ENCODE measurements around the gene HCRTR2.
"Not testable (repeated sequence)": the region's sequence is repeated elsewhere in the genome, so short reads cannot be mapped to it uniquely, and the experiment has no call there.

The HCRTR2 gene

GRCh38 chr6:55220961-55221360, 46.6 kb downstream of the HCRTR2 start:
- DNase-seq (ENCODE audit: low read depth): no peak

DNA sequence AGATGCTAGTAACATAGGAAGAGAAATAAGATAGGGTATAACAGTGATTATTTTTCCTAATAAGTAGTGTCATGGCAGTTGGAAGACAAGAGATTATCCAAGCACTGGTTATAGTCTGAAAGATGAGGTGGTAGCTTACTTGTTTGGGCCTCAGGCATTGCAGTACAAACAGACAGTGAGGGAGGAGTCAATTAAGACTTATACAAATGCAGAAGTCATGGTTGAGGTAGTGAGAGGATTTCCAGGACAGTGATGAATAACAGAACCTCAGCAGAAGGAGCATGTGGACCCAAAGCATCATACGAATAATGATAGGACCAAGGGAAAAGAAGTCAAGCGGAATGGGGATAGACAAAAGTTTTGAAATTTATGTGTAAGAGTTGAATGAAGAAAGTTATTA, 53.5 kb downstream of the HCRTR2 start:
- DNase-seq (ENCODE audit: low read depth): no peak

DNA sequence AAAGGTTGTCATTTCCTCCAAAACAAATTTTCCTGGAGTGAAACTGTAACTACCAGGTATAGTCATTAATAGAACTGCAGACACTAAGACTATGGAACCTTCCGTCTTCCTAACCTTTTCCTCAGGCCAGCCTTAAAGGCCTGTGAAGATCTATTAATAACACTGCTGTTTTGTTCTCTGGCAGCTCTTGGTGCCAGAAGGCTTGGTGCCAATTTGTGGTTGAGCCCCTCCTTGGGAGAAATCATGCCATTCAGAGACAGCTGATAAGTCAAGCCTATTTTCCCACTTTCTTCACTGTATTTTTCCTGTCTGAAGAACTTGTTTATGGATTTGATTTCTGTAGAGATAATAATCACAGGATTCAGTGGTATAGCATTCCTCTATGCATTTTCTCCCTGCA, 64.8 kb downstream of the HCRTR2 start:
- no peak for DNase-seq (ENCODE audit: low read depth)

DNA sequence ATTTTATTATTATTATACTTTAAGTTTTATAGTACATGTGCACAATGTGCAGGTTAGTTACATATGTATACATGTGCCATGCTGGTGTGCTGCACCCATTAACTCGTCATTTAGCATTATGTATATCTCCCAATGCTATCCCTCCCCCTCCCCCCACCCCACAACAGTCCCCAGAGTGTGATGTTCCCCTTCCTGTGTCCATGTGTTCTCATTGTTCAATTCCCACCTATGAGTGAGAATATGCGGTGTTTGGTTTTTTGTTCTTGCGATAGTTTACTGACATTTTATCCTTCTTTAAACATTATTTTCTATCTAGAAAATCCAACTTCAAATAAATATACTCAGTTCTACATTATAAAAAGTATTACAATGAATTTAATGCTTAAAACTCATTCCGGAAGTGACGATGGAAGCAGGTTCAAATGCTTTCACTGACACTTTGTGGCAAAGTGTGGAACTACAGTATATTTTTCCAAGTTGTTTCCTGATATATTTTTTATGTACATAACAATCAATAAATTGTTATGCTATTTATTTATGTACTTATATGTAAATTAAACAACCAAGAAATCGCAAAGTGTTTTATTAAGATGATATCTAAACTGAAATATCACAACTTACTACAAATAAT, 66.8 kb downstream of the HCRTR2 start:
- not testable (repeated sequence) for DNase-seq (ENCODE audit: low read depth)

DNA sequence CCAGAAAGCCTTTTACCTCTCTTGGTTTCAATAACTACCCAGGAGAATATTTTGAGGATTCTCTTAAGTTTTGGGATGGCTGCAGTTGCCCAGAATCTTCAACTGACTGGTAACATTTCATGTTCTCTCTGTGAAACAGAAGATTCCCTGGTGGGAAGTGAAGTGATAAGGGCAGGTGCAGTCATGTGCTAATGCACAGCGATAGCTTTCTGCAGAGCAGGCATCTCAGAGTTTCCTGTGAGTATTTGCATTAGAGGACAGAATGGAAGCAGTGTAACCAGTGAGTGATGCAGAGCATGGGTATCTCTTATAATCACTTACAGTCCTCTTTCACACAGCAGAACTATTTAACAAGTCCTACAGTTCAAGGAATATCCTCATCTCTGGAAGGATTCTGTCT, 76.1 kb downstream of the HCRTR2 start:
- DNase-seq (ENCODE audit: low read depth): no peak

- no peak for DNase-seq (ENCODE audit: low read depth)
Measured at GRCh38 chr6:55255113-55255512, 80.8 kb downstream of the HCRTR2 start.

DNA sequence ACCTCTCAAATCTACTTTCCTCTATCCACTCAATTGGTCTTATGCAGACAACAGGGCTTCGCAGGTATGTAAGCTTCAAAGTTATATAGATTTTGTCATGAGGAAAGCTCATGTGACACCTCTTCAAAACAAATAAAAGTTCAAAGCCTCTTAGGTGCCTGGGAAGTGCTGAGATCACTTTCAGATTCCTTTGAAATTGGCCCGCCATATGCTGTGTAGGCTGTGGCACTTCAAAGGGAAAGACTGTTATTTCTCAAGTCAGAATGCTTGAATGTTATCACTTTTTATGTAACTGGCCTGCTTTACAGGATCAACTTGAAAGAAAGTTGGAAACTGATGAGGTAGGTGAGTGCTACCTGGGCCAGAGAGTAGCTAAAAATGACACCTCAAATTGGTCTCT, 85.9 kb downstream of the HCRTR2 start:
- DNase-seq (ENCODE audit: low read depth): no peak

GRCh38 chr6:55265409-55266114, 91.2 kb downstream of the HCRTR2 start:
- no peak for DNase-seq (ENCODE audit: low read depth)

DNA sequence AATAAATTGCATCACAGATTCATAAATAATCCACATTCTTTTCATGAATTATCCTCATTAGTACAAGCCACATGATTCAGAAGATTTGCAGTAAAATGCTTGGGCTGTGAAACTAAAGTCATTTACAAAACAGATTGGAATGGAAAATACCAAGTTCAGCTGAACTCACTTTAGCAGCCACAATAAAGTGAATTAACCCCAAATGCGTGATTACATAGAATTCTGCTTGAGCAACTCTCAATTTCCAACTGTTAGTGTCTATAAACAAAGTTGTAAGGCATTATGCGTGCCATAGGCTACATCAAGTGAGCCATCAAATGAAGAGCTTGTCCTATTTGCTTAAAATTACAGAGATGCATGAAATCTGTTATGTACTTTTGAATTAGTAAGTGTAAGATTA, 92.6 kb downstream of the HCRTR2 start:
- DNase-seq (ENCODE audit: low read depth): no peak

DNA sequence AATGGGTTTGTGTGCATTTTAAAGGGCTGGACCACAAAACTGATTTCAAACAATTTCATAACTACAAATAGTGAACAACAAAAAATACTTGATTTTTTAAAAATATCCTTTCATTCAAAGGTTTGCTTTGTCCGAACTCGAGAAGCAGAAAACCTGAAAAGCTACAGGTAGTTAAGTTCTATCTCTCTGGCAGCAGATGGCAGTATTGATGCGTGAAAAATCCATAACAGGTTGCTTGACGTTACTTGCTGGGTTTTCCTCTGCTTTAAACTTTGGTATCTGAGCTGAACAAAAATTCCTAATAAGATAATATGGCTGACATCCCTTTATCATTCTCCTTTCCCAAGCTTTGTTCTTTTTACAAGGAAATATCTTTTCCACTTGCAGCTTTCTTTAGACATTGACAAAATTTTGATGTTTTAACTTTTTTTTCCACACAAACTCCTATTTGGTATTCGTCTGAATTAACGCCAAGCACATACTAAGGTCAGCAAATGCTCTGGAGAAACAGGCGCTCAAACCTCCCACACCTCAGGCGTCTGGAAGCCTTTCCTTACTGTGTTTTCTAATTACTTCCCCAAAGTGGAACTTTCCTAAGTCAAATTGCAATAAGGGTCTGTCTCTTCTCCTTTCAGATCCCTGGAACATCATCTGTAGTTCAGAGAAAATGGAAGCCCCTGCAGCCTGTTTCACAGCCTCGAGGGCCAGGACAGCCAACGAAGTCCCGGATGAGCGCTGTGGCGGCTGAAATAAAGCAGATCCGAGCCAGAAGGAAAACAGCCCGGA, 102.6 kb downstream of the HCRTR2 start:
- DNase-seq (ENCODE audit: low read depth): no peak

DNA sequence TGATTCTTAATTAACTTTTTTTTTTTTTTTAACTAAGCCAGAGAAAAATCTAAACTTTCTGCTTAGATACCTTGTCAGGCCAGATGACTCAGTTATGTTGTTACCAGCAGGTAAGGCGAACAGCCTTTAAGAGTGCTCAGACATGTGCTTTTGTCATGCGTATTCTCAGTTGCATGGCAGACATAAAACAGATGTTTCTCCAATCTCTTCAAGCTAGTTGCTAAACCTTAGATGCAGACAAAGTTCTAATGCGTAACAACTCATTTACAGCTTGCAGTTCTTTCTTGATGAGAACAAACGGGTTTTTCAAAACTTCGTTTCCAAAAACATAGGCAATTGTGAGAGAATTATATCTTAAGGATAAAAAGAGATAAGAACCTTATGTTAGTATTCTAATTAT, 103.3 kb downstream of the HCRTR2 start:
- no peak for DNase-seq (ENCODE audit: low read depth)

- DNase-seq (ENCODE audit: low read depth): no peak
Measured at GRCh38 chr6:55281215-55281614, 106.9 kb downstream of the HCRTR2 start.

- no peak for DNase-seq (ENCODE audit: low read depth)
Measured at GRCh38 chr6:55282115-55282514, 107.8 kb downstream of the HCRTR2 start.

GRCh38 chr6:55286824-55287223, 112.5 kb downstream of the HCRTR2 start:
- DNase-seq (ENCODE audit: low read depth): no peak

GRCh38 chr6:55290736-55291135, 116.4 kb downstream of the HCRTR2 start:
- DNase-seq (ENCODE audit: low read depth): no peak

DNA sequence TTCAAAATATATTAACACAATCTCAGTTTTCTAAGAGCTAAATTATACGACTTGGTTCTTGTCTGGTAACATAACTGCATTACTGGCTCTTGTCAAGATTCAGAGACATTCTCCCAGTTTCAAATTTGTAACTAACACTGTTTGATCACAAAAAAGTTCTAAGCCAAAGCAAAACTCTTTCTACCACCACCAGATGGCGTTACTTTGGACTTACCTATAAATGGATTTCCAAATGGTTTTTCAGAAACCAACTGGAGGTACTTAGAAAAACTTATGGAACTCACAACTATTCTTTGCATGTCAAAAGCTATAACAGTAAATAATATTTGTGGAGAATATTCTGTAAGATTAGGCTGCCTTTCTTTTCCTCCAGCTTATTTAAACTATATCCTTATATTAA, 118.8 kb downstream of the HCRTR2 start:
- DNase-seq (ENCODE audit: low read depth): no peak

DNA sequence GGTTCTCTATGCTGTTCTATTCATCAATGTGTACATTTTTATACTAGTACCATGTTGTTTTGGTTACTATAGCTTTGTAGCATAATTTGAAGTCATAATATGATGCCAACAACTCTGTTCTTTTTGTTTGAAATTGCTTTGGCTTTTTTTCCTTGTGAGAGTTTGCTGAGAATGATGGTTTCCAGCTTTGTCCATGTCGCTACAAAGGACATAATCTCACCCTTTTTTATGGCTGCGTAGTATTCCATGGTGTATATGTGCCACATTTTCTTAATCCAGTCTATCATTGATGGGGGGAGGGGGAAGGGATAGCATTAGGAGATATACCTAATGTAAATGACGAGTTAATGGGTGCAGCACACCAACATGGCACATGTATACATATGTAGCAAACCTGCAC, 122.9 kb downstream of the HCRTR2 start:
- not testable (repeated sequence) for DNase-seq (ENCODE audit: low read depth)

- DNase-seq (ENCODE audit: low read depth): no peak
Measured at GRCh38 chr6:55299286-55299985, 125.1 kb downstream of the HCRTR2 start.

GRCh38 chr6:55304747-55305146, 130.4 kb downstream of the HCRTR2 start:
- no peak for DNase-seq (ENCODE audit: low read depth)

GRCh38 chr6:55319961-55320695, 145.8 kb downstream of the HCRTR2 start:
- DNase-seq (ENCODE audit: low read depth): no peak

DNA sequence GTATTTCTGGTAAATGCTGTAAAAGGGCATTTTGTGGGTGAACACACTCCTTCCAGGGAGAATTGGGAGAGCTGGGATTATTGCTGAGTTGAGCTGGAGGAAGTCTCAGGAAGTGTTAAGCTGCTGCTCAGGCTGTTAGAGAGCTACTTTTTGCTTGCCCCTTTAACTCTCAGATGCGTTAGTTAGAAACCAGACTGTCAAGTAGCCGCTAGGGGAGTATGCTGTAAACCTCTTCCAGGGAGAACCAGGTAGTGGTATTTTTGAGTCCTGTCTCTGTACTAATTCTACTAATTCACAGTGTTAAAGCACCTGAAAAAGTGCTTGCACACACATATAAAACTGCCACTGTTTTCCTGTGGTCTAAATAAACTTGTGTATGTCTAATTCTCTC, 146.4 kb downstream of the HCRTR2 start:
- no peak for DNase-seq (ENCODE audit: low read depth)

- DNase-seq (ENCODE audit: low read depth): no peak
Measured at GRCh38 chr6:55327169-55327568, 152.9 kb downstream of the HCRTR2 start, which contains the start of gene GFRAL. Gene GFRAL (plus strand): TSS chr6:55327469. CDS start chr6:55327555, 86 bp downstream.

All from stimulated activated CD8-positive, alpha-beta memory T cell treated with anti-CD3 and anti-CD28 coated beads, Interleukin-4, amount 100 ng/mL, for 24 hours (primary cell).